ENCODE results near the gene BIK.

DNA sequence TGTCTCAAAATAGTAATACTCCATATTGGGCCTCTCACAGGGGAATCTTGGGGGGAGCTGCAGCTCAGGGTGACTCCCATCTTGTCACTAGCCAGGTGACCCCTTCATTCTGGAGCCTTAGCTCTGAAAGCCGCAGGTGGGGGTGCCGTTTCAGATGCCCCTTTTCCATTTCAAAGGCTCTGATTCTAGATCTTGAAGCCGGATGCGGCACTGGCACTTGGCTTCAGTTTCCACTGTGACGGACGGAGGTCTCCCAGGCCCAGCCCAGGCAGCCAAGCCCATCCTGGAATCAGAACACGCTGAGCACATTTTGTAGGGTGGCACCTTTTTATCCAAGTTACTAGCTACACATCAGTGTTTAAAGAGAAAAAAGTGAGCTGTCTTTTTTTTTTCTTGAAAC lies 6.4 kb downstream of the BIK start:
- TF ChIP-seq, protein P1, sequence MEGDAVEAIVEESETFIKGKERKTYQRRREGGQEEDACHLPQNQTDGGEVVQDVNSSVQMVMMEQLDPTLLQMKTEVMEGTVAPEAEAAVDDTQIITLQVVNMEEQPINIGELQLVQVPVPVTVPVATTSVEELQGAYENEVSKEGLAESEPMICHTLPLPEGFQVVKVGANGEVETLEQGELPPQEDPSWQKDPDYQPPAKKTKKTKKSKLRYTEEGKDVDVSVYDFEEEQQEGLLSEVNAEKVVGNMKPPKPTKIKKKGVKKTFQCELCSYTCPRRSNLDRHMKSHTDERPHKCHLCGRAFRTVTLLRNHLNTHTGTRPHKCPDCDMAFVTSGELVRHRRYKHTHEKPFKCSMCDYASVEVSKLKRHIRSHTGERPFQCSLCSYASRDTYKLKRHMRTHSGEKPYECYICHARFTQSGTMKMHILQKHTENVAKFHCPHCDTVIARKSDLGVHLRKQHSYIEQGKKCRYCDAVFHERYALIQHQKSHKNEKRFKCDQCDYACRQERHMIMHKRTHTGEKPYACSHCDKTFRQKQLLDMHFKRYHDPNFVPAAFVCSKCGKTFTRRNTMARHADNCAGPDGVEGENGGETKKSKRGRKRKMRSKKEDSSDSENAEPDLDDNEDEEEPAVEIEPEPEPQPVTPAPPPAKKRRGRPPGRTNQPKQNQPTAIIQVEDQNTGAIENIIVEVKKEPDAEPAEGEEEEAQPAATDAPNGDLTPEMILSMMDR (IDR thresholded peaks at IDR 0.05) = no peak
- TF ChIP-seq POLR2A (IDR thresholded peaks at IDR 0.05) = no peak
